DND-41 (cell line): ENCODE data around the gene MBOAT1.

Source experiments
- ATAC-seq: fragments of 200-7000 bp; cut with Tn5 transposase; 3 replicates; pipeline ENCODE4 v1.9.1; 2021; ENCODE audit warnings: low read depth; ENCODE audit not compliant: insufficient read depth
- DNase-seq: peaks from one replicate; pipeline ENCODE4 v3.0.0-alpha.2; 2020
- H2AFZ ChIP-seq: 2 replicates; pipeline ENCODE4 v1.6.0; 2012; ENCODE audit warnings: low read depth, low read length
- H3K27ac ChIP-seq: 2 replicates; pipeline ENCODE4 v1.5.1; 2012; ENCODE audit warnings: low read length, inconsistent platforms
- H3K27me3 ChIP-seq: fragments of 200-600 bp; sonication (generic); 2 replicates; pipeline ENCODE4 v1.6.0; 2012; ENCODE audit warnings: low read length, mild to moderate bottlenecking, inconsistent platforms; ENCODE audit not compliant: insufficient read depth, poor library complexity
- H3K36me3 ChIP-seq: 2 replicates; pipeline ENCODE4 v1.5.1; 2012; ENCODE audit warnings: low read length, inconsistent platforms; ENCODE audit not compliant: insufficient read depth
- H3K4me1 ChIP-seq: 2 replicates; pipeline ENCODE4 v1.5.1; 2012; ENCODE audit warnings: mild to moderate bottlenecking, low read length; ENCODE audit not compliant: insufficient read depth
- H3K4me2 ChIP-seq: 2 replicates; pipeline ENCODE4 v1.6.0; 2012; ENCODE audit warnings: mild to moderate bottlenecking, moderate library complexity, low read length, inconsistent platforms; ENCODE audit not compliant: insufficient read depth
- H3K4me3 ChIP-seq, 2 experiments: fragments of 200-600 bp in 1 of 2; shearing (Covaris generic) in 1 of 2; 2 replicates each; pipeline ENCODE4 v1.5.1; 2012 to 2016; ENCODE audit warnings: inconsistent platforms in 2 of 2, low read length in 2 of 2, mild to moderate bottlenecking in 2 of 2, low read depth in 1 of 2, moderate library complexity in 1 of 2
- H3K79me2 ChIP-seq: 2 replicates; pipeline ENCODE4 v1.6.0; 2012; ENCODE audit warnings: low read length, inconsistent platforms; ENCODE audit not compliant: insufficient read depth
- H3K9ac ChIP-seq: 2 replicates; pipeline ENCODE4 v1.6.0; 2012; ENCODE audit warnings: low read depth, mild to moderate bottlenecking, inconsistent platforms, low read length, moderate library complexity
- H3K9me3 ChIP-seq: 2 replicates; pipeline ENCODE4 v1.5.1; 2012; ENCODE audit warnings: low read length, moderate library complexity, mild to moderate bottlenecking, inconsistent platforms; ENCODE audit not compliant: insufficient read depth, severe bottlenecking
- H4K20me1 ChIP-seq: 2 replicates; pipeline ENCODE4 v1.6.0; 2012; ENCODE audit warnings: low read length; ENCODE audit not compliant: insufficient read depth
- CTCF ChIP-seq: IDR thresholded peaks from 2 replicates; pipeline ENCODE4 v1.5.1; 2012; ENCODE audit warnings: borderline replicate concordance, low read length, moderate library complexity, mild to moderate bottlenecking; ENCODE audit not compliant: poor library complexity, severe bottlenecking; ENCODE audit errors: extremely low read depth
- EZH2 ChIP-seq: IDR thresholded peaks from 3 replicates; pipeline ENCODE4 v1.6.1; 2012; ENCODE audit warnings: borderline replicate concordance, low read depth, mild to moderate bottlenecking, moderate library complexity, low read length, inconsistent platforms; ENCODE audit not compliant: severe bottlenecking

Gene MBOAT1

GRCh38 chr6:20098267-20098876, 113.9 kb downstream of the MBOAT1 start:
- H2AFZ ChIP-seq = no peak overlapping the region
- H3K27me3 ChIP-seq = no peaks in the 10 kb centered on the region
- no peaks in the 10 kb centered on the region for H3K9me3 ChIP-seq
- H3K4me3 ChIP-seq = no peak overlapping the region
- no peak for TF ChIP-seq CTCF
- TF ChIP-seq EZH2 = no peak
- no peak overlapping the region for H3K27ac ChIP-seq
- H3K9ac ChIP-seq = no peak overlapping the region
- H3K36me3 ChIP-seq = peaks cover 27% of the 10 kb centered on the region
- ATAC-seq (no peak), DNase-seq (no peak)
- H3K4me1 ChIP-seq = no peaks in the 10 kb centered on the region
- H3K79me2 ChIP-seq = no peaks in the 10 kb centered on the region
- H4K20me1 ChIP-seq = no peaks in the 10 kb centered on the region
- no peak overlapping the region for H3K4me2 ChIP-seq

- H3K4me3 ChIP-seq = no peak overlapping the region
- no peaks in the 10 kb centered on the region for H3K27me3 ChIP-seq
- H3K4me2 ChIP-seq = no peak overlapping the region
- no peaks in the 10 kb centered on the region for H3K9me3 ChIP-seq
- H3K27ac ChIP-seq = no peak overlapping the region
- no peak overlapping the region for H3K9ac ChIP-seq
- H3K36me3 ChIP-seq = peaks cover 17% of the 10 kb centered on the region; the same call in 1 of the 2 replicates
- no peaks in the 10 kb centered on the region for H4K20me1 ChIP-seq
- no peak for DNase-seq
- no peak overlapping the region for H2AFZ ChIP-seq
- no peak for ATAC-seq
- H3K79me2 ChIP-seq = no peaks in the 10 kb centered on the region
- H3K4me1 ChIP-seq = no peaks in the 10 kb centered on the region
- TF ChIP-seq CTCF = no peak
Observed at GRCh38 chr6:20096536-20096935, 115.7 kb downstream of the MBOAT1 start.

- Histone ChIP-seq H3K36me3 (peaks cover 7% of the 10 kb centered on the region; the same call in 1 of the 2 replicates), H2AFZ (no peak overlapping the region), H3K9me3 (no peaks in the 10 kb centered on the region), H3K9ac (no peak overlapping the region), H3K4me3 (no peak overlapping the region), H3K4me1 (no peaks in the 10 kb centered on the region), H3K27me3 (no peaks in the 10 kb centered on the region), H3K4me2 (no peak overlapping the region), H4K20me1 (no peaks in the 10 kb centered on the region), H3K79me2 (no peaks in the 10 kb centered on the region), H3K27ac (no peak overlapping the region)
- TF ChIP-seq EZH2 = no peak
- no peak for TF ChIP-seq CTCF
- DNase-seq (no peak), ATAC-seq (no peak)
Observed at GRCh38 chr6:20095436-20095835, 116.8 kb downstream of the MBOAT1 start.

- Histone ChIP-seq H3K4me3 (no peak overlapping the region), H3K27me3 (no peaks in the 10 kb centered on the region), H4K20me1 (no peaks in the 10 kb centered on the region), H3K79me2 (no peaks in the 10 kb centered on the region), H3K9ac (no peak overlapping the region), H3K4me2 (no peak overlapping the region), H3K4me1 (no peaks in the 10 kb centered on the region), H3K36me3 (no peaks in the 10 kb centered on the region), H3K9me3 (peaks cover 4% of the 10 kb centered on the region), H3K27ac (no peak overlapping the region), H2AFZ (no peak overlapping the region)
- ATAC-seq = peak; percentile 42; the same call in 2 of the 3 replicates
- DNase-seq = peak; percentile 9
- no peak for TF ChIP-seq EZH2
- TF ChIP-seq CTCF = peak; percentile 83
Observed at GRCh38 chr6:20092071-20092566, 120.2 kb downstream of the MBOAT1 start.
